ENCODE measurements around the gene KCNAB1.

- TF ChIP-seq CTCF (IDR thresholded peaks at IDR 0.05) (no peak), EZH2 (IDR thresholded peaks at IDR 0.05; ENCODE audit: borderline replicate concordance, insufficient read depth, low read depth, low read length, poor library complexity, severe bottlenecking) (no peak)
These were observed 231.4 kb downstream of the KCNAB1 start for GRCh38 chr3:156351783-156352182.

Measured in B cell (primary cell).